ENCODE results near the gene TUG1. TPM values are rescaled to one million over a fixed set of nuclear protein-coding genes. Genes with fewer than 3 reads are reported as not detected.

The TUG1 gene
- total and polyA plus RNA-seq, 7 experiments from 2014 or later, result 24.0 to 159 (median 97.2) TPM

DNA sequence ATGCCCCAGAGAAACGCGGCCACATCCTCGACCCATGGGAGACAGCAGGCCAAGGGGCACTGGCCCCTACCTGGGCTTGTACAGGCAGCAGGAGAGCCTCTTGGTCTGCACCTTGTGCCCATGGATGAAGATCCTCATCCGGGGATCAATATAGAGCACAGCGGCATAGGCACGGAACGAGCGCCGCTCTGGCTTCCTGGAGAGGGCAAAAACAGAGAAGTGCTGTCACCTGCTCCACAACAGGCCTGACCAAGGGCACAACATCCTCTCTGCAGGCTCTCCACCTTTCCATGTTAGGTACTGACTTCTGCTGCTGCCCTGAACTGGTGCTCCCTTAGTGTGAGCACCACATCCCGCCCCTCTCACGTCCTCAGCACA lies 27.7 kb upstream of the TUG1 start:
- no peaks in the 10 kb centered on the region for H3K27me3 Mint-ChIP-seq
- POLR2A ChIA-PET, result interaction anchor here (0.8 to 8.6 kb wide), 13 partner anchors 10 to 350 kb away, joined by 3 to 117 read pairs (median 7); partner anchors contain the start of genes MORC2, PES1, PIK3IP1 and SMTN
- Histone ChIP-seq H3K27ac (ENCODE audit: low read depth, low read length) (peak overlapping the region; percentile 78), H3K9me3 (ENCODE audit: control insufficient read depth in 2 of 3, low read length in 3 of 3) (no peaks in the 10 kb centered on the region), H3K4me3 (ENCODE audit: low read length) (peak overlapping the region; percentile 67), H3K27me3 (ENCODE audit: control insufficient read depth in 2 of 2, insufficient read depth in 2 of 2, low read length in 2 of 2) (no peaks in the 10 kb centered on the region), H3K36me3 (ENCODE audit: control insufficient read depth in 2 of 3, insufficient read depth in 3 of 3, low read length in 3 of 3) (peaks cover 17 to 54% (median 18%) of the 10 kb centered on the region in 3 experiments), H3K4me1 (ENCODE audit: control insufficient read depth in 2 of 2, insufficient read depth in 2 of 2, low read length in 2 of 2) (peaks cover 43 to 89% of the 10 kb centered on the region in 2 donors)
- H3K4me3 Mint-ChIP-seq, result peak overlapping the region; percentile 81 to 95 (median 88)
- peak overlapping the region; percentile 85 to 97 (median 94) for H3K27ac Mint-ChIP-seq
- peaks cover 57 to 97% (median 93%) of the 10 kb centered on the region in 7 donors for H3K4me1 Mint-ChIP-seq
- H3K36me3 Mint-ChIP-seq, result peaks cover 9 to 64% (median 47%) of the 10 kb centered on the region in 5 donors
- DNase-seq (peak in 5 of 9 donors; percentile 22 to 34 (median 26)), ATAC-seq (peak; percentile 20)
- CTCF ChIA-PET, result interaction anchor here (0.7 to 1.7 kb wide), 5 partner anchors 20 to 291 kb away, joined by 3 to 9 read pairs (median 5); partner anchors contain the start of gene SMTN
- intact Hi-C loops (cut with micrococcal nuclease), result loop anchor here (1.0 to 5.0 kb wide), 4 partner anchors 21 to 811 kb away; partner anchors contain the start of genes DEPDC5 (in 1 of the 2), MORC2 (in 1 of the 2), PRR14L (in 1 of the 2) and RNF185 (in 1 of the 2)
- H3K9me3 Mint-ChIP-seq, result no peaks in the 10 kb centered on the region

DNA sequence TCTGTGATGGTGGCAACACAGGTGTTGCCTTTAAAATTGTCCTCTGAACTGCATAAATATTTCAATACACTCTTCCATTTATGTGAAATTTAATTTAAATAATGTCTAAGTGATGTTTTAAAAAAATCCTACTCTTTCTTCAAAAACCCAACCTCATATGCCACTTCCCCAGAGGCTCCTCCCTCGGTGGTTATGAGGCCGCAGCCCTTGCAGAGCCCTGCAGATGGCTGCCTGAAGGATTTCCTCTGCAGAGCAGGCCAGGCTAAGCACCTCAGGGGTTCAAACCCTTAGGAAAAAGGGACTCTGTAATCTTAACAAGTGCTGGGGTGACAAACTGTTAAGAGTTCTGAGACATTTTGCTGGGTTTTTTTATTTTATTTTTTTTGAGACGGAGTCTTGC lies 25.7 kb upstream of the TUG1 start:
- ChIA-PET POLR2A (interaction anchor here (0.7 to 8.6 kb wide), 6 partner anchors 12 to 335 kb away, joined by 3 to 104 read pairs (median 4); partner anchors contain the start of gene MORC2), CTCF (interaction anchor here (1.0 to 1.5 kb wide), 2 partner anchors 142 kb away, joined by 3 read pairs; no protein-coding TSS in a partner anchor)
- peak in 8 of 9 donors; percentile 46 to 80 (median 74) for DNase-seq
- no peaks in the 10 kb centered on the region for H3K27me3 ChIP-seq (ENCODE audit: control insufficient read depth in 2 of 2, insufficient read depth in 2 of 2, low read length in 2 of 2)
- H3K9me3 ChIP-seq (ENCODE audit: control insufficient read depth in 2 of 3, low read length in 3 of 3), result no peaks in the 10 kb centered on the region
- H3K4me3 ChIP-seq (ENCODE audit: low read length), result no peak overlapping the region
- H3K4me3 Mint-ChIP-seq, result peak overlapping the region; percentile 39 to 92 (median 72)
- intact Hi-C loops (cut with micrococcal nuclease), result loop anchor here (1.0 to 5.0 kb wide), 7 partner anchors 21 to 809 kb away; partner anchors contain the start of genes DEPDC5 (in 1 of the 2), PRR14L (in 1 of the 2), RNF185 (in 1 of the 2) and SLC35E4 (in 1 of the 2)
- no peaks in the 10 kb centered on the region for H3K27me3 Mint-ChIP-seq
- peaks cover 9 to 59% (median 37%) of the 10 kb centered on the region in 5 donors for H3K36me3 Mint-ChIP-seq
- peaks cover 3 to 48% (median 5%) of the 10 kb centered on the region in 3 experiments for H3K36me3 ChIP-seq (ENCODE audit: control insufficient read depth in 2 of 3, insufficient read depth in 3 of 3, low read length in 3 of 3)
- no peaks in the 10 kb centered on the region for H3K9me3 Mint-ChIP-seq
- peak overlapping the region in 8 of 9 donors; percentile 58 to 97 (median 77) for H3K27ac Mint-ChIP-seq
- peak; percentile 87 for ATAC-seq
- peaks cover 43 to 78% of the 10 kb centered on the region in 2 donors for H3K4me1 ChIP-seq (ENCODE audit: control insufficient read depth in 2 of 2, insufficient read depth in 2 of 2, low read length in 2 of 2)
- H3K27ac ChIP-seq (ENCODE audit: low read depth, low read length), result no peak overlapping the region
- H3K4me1 Mint-ChIP-seq, result peaks cover 58 to 85% (median 79%) of the 10 kb centered on the region in 7 donors

DNA sequence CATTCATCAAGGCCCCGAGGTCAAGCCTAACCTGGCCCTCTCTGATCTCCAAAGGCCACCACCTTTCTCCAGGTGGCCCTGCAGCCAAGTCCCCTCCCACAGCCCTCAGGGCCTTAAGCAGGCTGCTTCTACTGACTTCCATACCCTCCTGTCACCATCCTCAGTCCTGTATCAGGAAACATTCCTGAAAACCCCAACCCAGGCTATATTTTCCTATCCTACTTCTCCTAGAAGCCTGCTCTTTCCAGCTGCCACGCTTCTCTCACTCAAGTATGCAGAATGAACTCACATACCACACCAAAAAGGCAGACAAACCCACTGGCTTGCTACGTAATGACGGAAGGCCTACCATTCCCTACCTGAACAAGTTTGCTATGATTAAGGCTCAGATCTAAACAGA lies 24.1 kb upstream of the TUG1 start:
- Mint-ChIP-seq H3K4me1 (peaks cover 58 to 72% (median 66%) of the 10 kb centered on the region in 7 donors), H3K4me3 (peak overlapping the region in 3 of 10 donors; percentile 4 to 92 (median 41)), H3K27me3 (no peaks in the 10 kb centered on the region), H3K36me3 (peaks cover 17 to 57% (median 42%) of the 10 kb centered on the region in 5 donors), H3K27ac (peak overlapping the region in 4 of 9 donors; percentile 41 to 77 (median 63)), H3K9me3 (no peaks in the 10 kb centered on the region)
- Histone ChIP-seq H3K36me3 (ENCODE audit: control insufficient read depth in 2 of 3, insufficient read depth in 3 of 3, low read length in 3 of 3) (peaks cover 0 to 51% (median 12%) of the 10 kb centered on the region in 3 experiments), H3K4me3 (ENCODE audit: low read length) (no peak overlapping the region), H3K27ac (ENCODE audit: low read depth, low read length) (no peak overlapping the region), H3K27me3 (ENCODE audit: control insufficient read depth in 2 of 2, insufficient read depth in 2 of 2, low read length in 2 of 2) (no peaks in the 10 kb centered on the region), H3K9me3 (ENCODE audit: control insufficient read depth in 2 of 3, low read length in 3 of 3) (no peaks in the 10 kb centered on the region), H3K4me1 (ENCODE audit: control insufficient read depth in 2 of 2, insufficient read depth in 2 of 2, low read length in 2 of 2) (peaks cover 39 to 68% of the 10 kb centered on the region in 2 donors)
- ATAC-seq (no peak), DNase-seq (no peak)
- POLR2A ChIA-PET, result interaction anchor here (1.1 to 3.0 kb wide), 5 partner anchors 12 to 345 kb away, joined by 4 to 33 read pairs (median 11); partner anchors contain the start of genes MORC2, SMTN and TUG1
- CTCF ChIA-PET, result interaction anchor here (1.1 to 3.2 kb wide), 4 partner anchors 10 to 268 kb away, joined by 3 to 59 read pairs (median 10); no protein-coding TSS in a partner anchor
- intact Hi-C loops (cut with micrococcal nuclease), result loop anchor here (5.0 kb wide), 3 partner anchors 217 to 807 kb away; partner anchors contain the start of genes DEPDC5 (in 1 of the 2), PRR14L (in 1 of the 2) and RNF185 (in 1 of the 2)

- Mint-ChIP-seq H3K9me3 (no peaks in the 10 kb centered on the region), H3K4me3 (peak overlapping the region in 6 of 10 donors; percentile 10 to 34 (median 19)), H3K36me3 (peaks cover 17 to 56% (median 49%) of the 10 kb centered on the region in 5 donors), H3K27me3 (no peaks in the 10 kb centered on the region), H3K4me1 (peaks cover 52 to 72% (median 62%) of the 10 kb centered on the region in 7 donors), H3K27ac (peak overlapping the region in 8 of 9 donors; percentile 22 to 91 (median 76))
- Histone ChIP-seq H3K9me3 (ENCODE audit: control insufficient read depth in 2 of 3, low read length in 3 of 3) (no peaks in the 10 kb centered on the region), H3K27ac (ENCODE audit: low read depth, low read length) (peak overlapping the region; percentile 35), H3K4me3 (ENCODE audit: low read length) (no peak overlapping the region), H3K4me1 (ENCODE audit: control insufficient read depth in 2 of 2, insufficient read depth in 2 of 2, low read length in 2 of 2) (peaks cover 33 to 63% of the 10 kb centered on the region in 2 donors), H3K27me3 (ENCODE audit: control insufficient read depth in 2 of 2, insufficient read depth in 2 of 2, low read length in 2 of 2) (no peaks in the 10 kb centered on the region), H3K36me3 (ENCODE audit: control insufficient read depth in 2 of 3, insufficient read depth in 3 of 3, low read length in 3 of 3) (peaks cover 0 to 55% (median 12%) of the 10 kb centered on the region in 3 experiments)
- DNase-seq, result no peak
- ATAC-seq, result no peak
- intact Hi-C loops (cut with micrococcal nuclease), result loop anchor here in 1 of 2 donors (5.0 kb wide), 1 partner anchor 287 kb away; no protein-coding TSS in a partner anchor
- ChIA-PET CTCF (interaction anchor here (0.6 to 3.2 kb wide), 9 partner anchors 8 to 312 kb away, joined by 3 to 59 read pairs (median 7); partner anchors contain the start of genes MORC2 and TUG1), POLR2A (interaction anchor here (1.1 to 3.0 kb wide), 8 partner anchors 9 to 345 kb away, joined by 3 to 33 read pairs (median 6); partner anchors contain the start of genes MORC2, SMTN and TUG1)
These were observed 23.4 kb upstream of the TUG1 start for GRCh38 chr22:30945653-30946052.

DNA sequence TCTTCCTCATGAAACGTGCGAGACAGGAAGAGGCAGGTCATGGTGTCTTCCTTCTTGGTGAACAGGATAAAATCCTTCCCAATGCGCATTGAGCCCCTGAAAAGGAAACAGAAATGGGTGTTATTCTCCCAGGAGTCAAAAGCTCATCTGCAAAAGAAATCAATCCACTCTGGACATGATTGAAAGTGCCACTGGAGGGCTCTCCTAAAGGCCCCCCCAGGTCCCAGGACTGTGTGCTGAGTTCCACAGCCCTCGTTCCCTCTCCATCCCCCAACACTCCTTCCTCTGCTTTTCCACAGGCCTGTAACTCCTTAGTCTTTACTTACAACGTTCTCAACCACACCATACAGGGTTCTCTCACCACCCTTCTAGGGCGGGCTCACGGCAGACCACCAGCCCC lies 22.7 kb upstream of the TUG1 start:
- POLR2A ChIA-PET, result interaction anchor here (1.2 to 3.0 kb wide), 7 partner anchors 9 to 338 kb away, joined by 3 to 33 read pairs (median 6); partner anchors contain the start of genes MORC2, SMTN and TUG1
- Histone ChIP-seq H3K4me1 (ENCODE audit: control insufficient read depth in 2 of 2, insufficient read depth in 2 of 2, low read length in 2 of 2) (peaks cover 26 to 63% of the 10 kb centered on the region in 2 donors), H3K36me3 (ENCODE audit: control insufficient read depth in 2 of 3, insufficient read depth in 3 of 3, low read length in 3 of 3) (peaks cover 0 to 55% (median 12%) of the 10 kb centered on the region in 3 experiments), H3K9me3 (ENCODE audit: control insufficient read depth in 2 of 3, low read length in 3 of 3) (no peaks in the 10 kb centered on the region), H3K4me3 (ENCODE audit: low read length) (no peak overlapping the region), H3K27me3 (ENCODE audit: control insufficient read depth in 2 of 2, insufficient read depth in 2 of 2, low read length in 2 of 2) (no peaks in the 10 kb centered on the region), H3K27ac (ENCODE audit: low read depth, low read length) (no peak overlapping the region)
- CTCF ChIA-PET, result interaction anchor here (0.6 to 3.2 kb wide), 15 partner anchors 9 to 322 kb away, joined by 3 to 59 read pairs (median 3); partner anchors contain the start of genes MORC2 and TUG1
- Mint-ChIP-seq H3K4me1 (peaks cover 48 to 72% (median 62%) of the 10 kb centered on the region in 7 donors), H3K27ac (peak overlapping the region; percentile 22 to 91 (median 73)), H3K9me3 (no peaks in the 10 kb centered on the region), H3K27me3 (no peaks in the 10 kb centered on the region), H3K4me3 (peak overlapping the region in 5 of 10 donors; percentile 7 to 32 (median 11)), H3K36me3 (peaks cover 17 to 63% (median 47%) of the 10 kb centered on the region in 5 donors)
- intact Hi-C loops (cut with micrococcal nuclease), result loop anchor here in 1 of 2 donors (5.0 kb wide), 1 partner anchor 286 kb away; no protein-coding TSS in a partner anchor
- ATAC-seq (no peak), DNase-seq (no peak)

Measured in naive thymus-derived CD4-positive, alpha-beta T cell (primary cell).